Ovary (tissue), 9 donors: Measurements from ENCODE around the gene DCST1. TPM values are rescaled to one million over a fixed set of nuclear protein-coding genes. Genes with fewer than 3 reads are reported as not detected.

Source experiments
- DNase-seq, 5 donors: peaks; one replicate each; pipeline ENCODE4 v3.0.0-alpha.2; 2019 to 2020
- H3K27ac ChIP-seq, 2 donors: fragments of 200-600 bp; one replicate each; pipeline versions ENCODE4 v1.5.1 to v1.8.0; 2019 to 2022
- H3K27me3 ChIP-seq: fragments of 200-600 bp; one replicate; pipeline ENCODE4 v1.8.0; 2022
- H3K36me3 ChIP-seq: fragments of 200-600 bp; sonication (generic); one replicate; pipeline ENCODE4 v1.5.1; 2019
- H3K4me1 ChIP-seq: one replicate; pipeline ENCODE4 v1.8.1; 2013; ENCODE audit warnings: mild to moderate bottlenecking, moderate library complexity; ENCODE audit not compliant: insufficient read depth
- H3K4me3 ChIP-seq: fragments of 200-600 bp; sonication (generic); one replicate; pipeline ENCODE4 v1.5.1; 2017
- H3K9me3 ChIP-seq, 2 donors: fragments of 200-600 bp in 1 of 2; sonication (generic) in 1 of 2; one replicate each; pipeline versions ENCODE4 v1.5.1 to v1.8.1; 2013 to 2019; ENCODE audit warnings: mild to moderate bottlenecking in 1 of 2, moderate library complexity in 1 of 2
- EP300 ChIP-seq: sonication (generic); formaldehyde crosslinking; IDR thresholded peaks from one replicate; pipeline ENCODE4 v1.6.1; 2017; ENCODE audit warnings: antibody characterized with exemption
- POLR2A ChIP-seq: fragments of 450-650 bp; IDR thresholded peaks from one replicate; pipeline ENCODE4 v1.6.1; 2017; ENCODE audit warnings: antibody characterized with exemption, mild to moderate bottlenecking, moderate library complexity
- WGBS, 3 donors: extraction: QIAGEN DNeasy Blood & Tissue Kit in 1 of 3; methylation state at CpG; one replicate each; pipeline versions ENCODE4 v1.1.5 to v1.1.7; 2013 to 2017; 5-methylcytosine and 5-hydroxymethylcytosine counted together
- intact Hi-C, 4 donors: fragments of 100-400 bp; cut with DNase I; formaldehyde crosslinking; loops; one replicate each; pipeline versions ENCODE4 v1.11.0 to v1.15.1; 2022 to 2023
- polyA plus RNA-seq, 2 donors: library from polyadenylated mRNA; stranded (reverse); fragments of 200-250 nt in 1 of 2; fragments of 350-450 nt in 1 of 2; fragmentation: Illumina TruSeq in 1 of 2; extraction: RNeasy Lipid Tissue Mini Kit (QIAGEN cat#74804) in 1 of 2; gene quantifications; one replicate each; pipeline ENCODE4 v1.2.3, GENCODE V29; 2013 to 2014
- total RNA-seq, 7 donors: library from RNA; depleted of rRNA in 2 of 7; stranded (reverse); fragments of >200 nt in 2 of 7; fragmentation: NEBNext Ultra II Directional in 3 of 7; extraction: Animal tissue kit (Norgen Biotek cat#: 25700) in 3 of 7; gene quantifications; one replicate each; pipeline versions ENCODE4 v1.1.0 to v1.2.4, GENCODE V29; 2016 to 2023
- TF ChIP-seq, protein P1 (sequence below), 3 donors: fragments of 450-650 bp in 2 of 3; fragments of 200-600 bp in 1 of 3; IDR thresholded peaks; one replicate each; pipeline versions ENCODE4 v1.5.1 to v1.8.0; 2016 to 2022; ENCODE audit warnings: antibody characterized with exemption in 3 of 3, mild to moderate bottlenecking in 1 of 3
- donor health status: DM: no; HTN: no; CAD: no; lungs with moderate emphysema.
- donor health status: DM: no; HTN: no; CAD: no.
- donor health status: Bipolar disorder and iron deficiency.
- donor health status: DM: yes; HTN: yes; CAD: no.
- donor health status: DM: no; HTN: no; CAD: no.
- donor health status: DM: yes; HTN: yes; CAD: no.

Gene DCST1
- total and polyA plus RNA-seq, 9 donors, result 0.06 to 0.80 (median 0.30) TPM; not detected in 4

GRCh38 chr1:155070158-155070621, 36.6 kb downstream of the DCST1 start:
- Histone ChIP-seq H3K9me3 (no peaks in the 10 kb centered on the region), H3K27me3 (no peaks in the 10 kb centered on the region), H3K4me1 (peaks cover 4% of the 10 kb centered on the region), H3K4me3 (peak overlapping the region; percentile 37), H3K27ac (peak overlapping the region in 1 of 2 donors; percentile 70), H3K36me3 (no peaks in the 10 kb centered on the region)
- no peak for TF ChIP-seq POLR2A
- no peak for TF ChIP-seq EP300
- TF ChIP-seq, protein P1, sequence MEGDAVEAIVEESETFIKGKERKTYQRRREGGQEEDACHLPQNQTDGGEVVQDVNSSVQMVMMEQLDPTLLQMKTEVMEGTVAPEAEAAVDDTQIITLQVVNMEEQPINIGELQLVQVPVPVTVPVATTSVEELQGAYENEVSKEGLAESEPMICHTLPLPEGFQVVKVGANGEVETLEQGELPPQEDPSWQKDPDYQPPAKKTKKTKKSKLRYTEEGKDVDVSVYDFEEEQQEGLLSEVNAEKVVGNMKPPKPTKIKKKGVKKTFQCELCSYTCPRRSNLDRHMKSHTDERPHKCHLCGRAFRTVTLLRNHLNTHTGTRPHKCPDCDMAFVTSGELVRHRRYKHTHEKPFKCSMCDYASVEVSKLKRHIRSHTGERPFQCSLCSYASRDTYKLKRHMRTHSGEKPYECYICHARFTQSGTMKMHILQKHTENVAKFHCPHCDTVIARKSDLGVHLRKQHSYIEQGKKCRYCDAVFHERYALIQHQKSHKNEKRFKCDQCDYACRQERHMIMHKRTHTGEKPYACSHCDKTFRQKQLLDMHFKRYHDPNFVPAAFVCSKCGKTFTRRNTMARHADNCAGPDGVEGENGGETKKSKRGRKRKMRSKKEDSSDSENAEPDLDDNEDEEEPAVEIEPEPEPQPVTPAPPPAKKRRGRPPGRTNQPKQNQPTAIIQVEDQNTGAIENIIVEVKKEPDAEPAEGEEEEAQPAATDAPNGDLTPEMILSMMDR (IDR thresholded peaks at IDR 0.05), result no peak
- intact Hi-C loops, result loop anchor here in 1 of 4 donors (10.0 kb wide), 1 partner anchor 585 kb away; no protein-coding TSS in a partner anchor
- DNase-seq, result peak in 2 of 5 donors; percentile 34 to 56
- 22 to 28% (median 27%) methylated on average over 24 to 28 of the region's 28 CpGs for WGBS, 3 donors

DNA sequence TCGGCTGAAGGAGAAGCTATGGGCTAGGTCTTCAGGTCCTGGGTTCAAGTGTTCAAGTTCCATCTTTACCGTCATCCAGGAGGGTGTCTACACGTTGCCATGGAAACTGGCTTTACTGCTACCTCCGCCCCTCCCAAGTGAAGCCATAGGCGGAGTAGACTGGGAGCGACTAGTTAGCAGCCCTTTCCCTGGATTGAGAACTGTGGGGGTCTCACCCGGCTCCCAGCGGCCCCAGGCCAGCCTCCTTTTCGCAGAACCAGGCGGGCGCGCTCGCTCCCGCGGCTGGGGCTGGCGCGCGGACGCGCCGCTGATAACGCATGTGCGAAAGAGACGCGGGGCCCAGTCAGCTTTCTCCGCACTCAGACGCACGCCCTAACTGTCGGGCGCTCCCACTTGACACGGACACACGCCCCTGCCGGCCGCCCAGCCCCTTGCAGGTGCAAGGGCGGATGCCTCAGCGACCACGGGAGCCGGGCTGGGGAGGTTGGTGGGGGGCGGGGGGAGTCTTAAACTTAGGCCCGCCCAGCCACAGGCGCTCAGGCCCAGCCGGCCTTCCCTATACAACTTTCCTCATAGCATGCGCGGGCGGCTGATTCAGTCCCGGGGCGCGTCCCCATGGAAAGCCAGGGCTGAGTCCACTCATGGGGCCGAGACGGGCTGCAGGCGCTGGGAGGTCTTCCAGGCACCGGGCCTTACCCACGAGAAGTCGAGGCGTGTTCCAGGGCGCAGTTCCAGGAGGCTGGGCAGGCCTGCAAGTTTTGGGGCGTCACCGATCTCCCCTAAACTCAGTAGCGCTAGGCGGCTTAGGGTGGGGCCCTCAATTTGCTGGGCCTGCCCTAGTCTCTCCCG, 37.3 kb downstream of the DCST1 start:
- 2 to 3% (median 3%) methylated on average over 38 to 61 of the region's 61 CpGs for WGBS, 3 donors
- Histone ChIP-seq H3K4me1 (peaks cover 4% of the 10 kb centered on the region), H3K4me3 (peak overlapping the region; percentile 37), H3K27ac (peak overlapping the region; percentile 70 to 77), H3K9me3 (no peaks in the 10 kb centered on the region), H3K27me3 (no peaks in the 10 kb centered on the region), H3K36me3 (no peaks in the 10 kb centered on the region)
- TF ChIP-seq POLR2A (no peak), EP300 (no peak)
- TF ChIP-seq, protein P1 (IDR thresholded peaks at IDR 0.05), result peak; percentile 25 to 63 (median 54)
- peak; percentile 75 to 87 (median 81) for DNase-seq
- intact Hi-C loops, result loop anchor here in 1 of 4 donors (10.0 kb wide), 1 partner anchor 586 kb away; no protein-coding TSS in a partner anchor

- intact Hi-C loops, result loop anchor here in 1 of 4 donors (10.0 kb wide), 1 partner anchor 587 kb away; no protein-coding TSS in a partner anchor
- DNase-seq, result no peak
- no peak for TF ChIP-seq POLR2A
- TF ChIP-seq, protein P1 (IDR thresholded peaks at IDR 0.05), result no peak
- no peak for TF ChIP-seq EP300
Observed at GRCh38 chr1:155071701-155072100, 38.1 kb downstream of the DCST1 start.

GRCh38 chr1:155072531-155073289, 39.1 kb downstream of the DCST1 start:
- intact Hi-C loops, result loop anchor here in 1 of 4 donors (10.0 kb wide), 1 partner anchor 588 kb away; no protein-coding TSS in a partner anchor
- H3K27me3 ChIP-seq, result no peaks in the 10 kb centered on the region
- H3K9me3 ChIP-seq, result no peaks in the 10 kb centered on the region
- TF ChIP-seq POLR2A, result no peak
- TF ChIP-seq EP300, result no peak
- TF ChIP-seq, protein P1 (IDR thresholded peaks at IDR 0.05), result no peak
- no peak overlapping the region for H3K4me3 ChIP-seq
- peaks cover 4% of the 10 kb centered on the region for H3K4me1 ChIP-seq
- no peak overlapping the region for H3K27ac ChIP-seq
- WGBS, 3 donors, result 57 to 63% (median 57%) methylated on average over 7 of the region's 7 CpGs
- H3K36me3 ChIP-seq, result no peaks in the 10 kb centered on the region
- no peak for DNase-seq

More at GRCh38 chr1:155071701-155072100, 38.1 kb downstream of the DCST1 start:
- Histone ChIP-seq H3K27ac (peak overlapping the region; percentile 70 to 77), H3K36me3 (no peaks in the 10 kb centered on the region), H3K4me3 (no peak overlapping the region), H3K4me1 (peaks cover 4% of the 10 kb centered on the region), H3K9me3 (no peaks in the 10 kb centered on the region), H3K27me3 (no peaks in the 10 kb centered on the region)
- 48 to 69% (median 57%) methylated on average over 14 of the region's 14 CpGs for WGBS, 3 donors
